CD4-positive, CD25-positive, alpha-beta regulatory T cell (primary cell): ENCODE results near the gene ZCWPW1. TPM values are rescaled to one million over a fixed set of nuclear protein-coding genes. Genes with fewer than 3 reads are reported as not detected.
A peak's percentile ranks its signal among the peaks of the same experiment; 100 is the strongest.

Experiments
- ATAC-seq, 2 donors: fragments of 150-1000 bp; cut with Tn5 transposase; one replicate each; pipeline ENCODE4 v1.10.0; 2021; ENCODE audit warnings: low read depth in 2 of 2, moderate number of reproducible peaks in 2 of 2, moderate library complexity in 1 of 2
- DNase-seq, 3 donors: peaks; one replicate each; pipeline versions ENCODE4 v3.0.0 to v3.0.0-alpha.2; 2012 to 2022; ENCODE audit warnings: mixed read lengths in 1 of 3
- H3K27ac ChIP-seq: one replicate; pipeline ENCODE4 v1.7.0; 2013; ENCODE audit warnings: mild to moderate bottlenecking, low read length; ENCODE audit not compliant: insufficient read depth, poor library complexity, severe bottlenecking
- H3K27me3 ChIP-seq: one replicate; pipeline ENCODE4 v1.7.0; 2013; ENCODE audit warnings: low read length; ENCODE audit not compliant: control insufficient read depth, insufficient read depth
- H3K36me3 ChIP-seq: one replicate; pipeline ENCODE4 v1.7.0; 2013; ENCODE audit warnings: mild to moderate bottlenecking, low read length, moderate library complexity; ENCODE audit not compliant: control insufficient read depth, insufficient read depth
- H3K4me1 ChIP-seq: 2 replicates; pipeline ENCODE4 v1.7.0; 2013; ENCODE audit warnings: mild to moderate bottlenecking, low read length; ENCODE audit not compliant: insufficient read depth, control insufficient read depth, poor library complexity, severe bottlenecking
- H3K4me3 ChIP-seq: one replicate; pipeline ENCODE4 v1.7.0; 2013; ENCODE audit warnings: low read depth, mild to moderate bottlenecking, low read length, moderate library complexity
- H3K9me3 ChIP-seq, 2 experiments: 1 replicate in 1 of 2; 2 replicates in 1 of 2; pipeline ENCODE4 v1.7.0; 2013; ENCODE audit warnings: low read length in 2 of 2, mild to moderate bottlenecking in 1 of 2, moderate library complexity in 1 of 2; ENCODE audit not compliant: control insufficient read depth in 2 of 2
- H3K27ac Mint-ChIP-seq, 3 donors: one replicate each; pipeline ENCODE4 v1.8.0; 2020 to 2022; ENCODE audit warnings: mild to moderate bottlenecking in 3 of 3, mixed read lengths in 3 of 3, moderate library complexity in 2 of 3
- H3K27me3 Mint-ChIP-seq: one replicate; pipeline ENCODE4 v1.8.0; 2022; ENCODE audit warnings: mild to moderate bottlenecking, mixed read lengths
- H3K36me3 Mint-ChIP-seq: one replicate; pipeline ENCODE4 v1.8.0; 2020; ENCODE audit warnings: mixed read lengths
- H3K4me1 Mint-ChIP-seq, 4 donors: one replicate each; pipeline ENCODE4 v1.8.0; 2020 to 2022; ENCODE audit warnings: mixed read lengths in 4 of 4, mild to moderate bottlenecking in 1 of 4
- H3K4me3 Mint-ChIP-seq, 4 donors: one replicate each; pipeline ENCODE4 v1.8.0; 2020 to 2022; ENCODE audit warnings: mild to moderate bottlenecking in 4 of 4, mixed read lengths in 4 of 4, moderate library complexity in 3 of 4
- H3K9me3 Mint-ChIP-seq, 7 donors: one replicate each; pipeline ENCODE4 v1.8.0; 2020 to 2022; ENCODE audit warnings: mixed read lengths in 7 of 7, mild to moderate bottlenecking in 3 of 7, moderate library complexity in 2 of 7
- polyA plus RNA-seq, 4 donors: library from polyadenylated mRNA; unstranded; fragments of 300-500 nt; fragmentation: Illumina TruSeq; gene quantifications; one replicate each; pipeline ENCODE4 v1.2.3, GENCODE V29; 2021
- total RNA-seq: library from RNA; stranded (reverse); gene quantifications from one replicate; pipeline ENCODE4 v1.2.3, GENCODE V29; 2022

ZCWPW1 gene
- total and polyA plus RNA-seq, 5 donors from 2014 or later, result 2.2 to 5.4 (median 4.0) TPM

DNA sequence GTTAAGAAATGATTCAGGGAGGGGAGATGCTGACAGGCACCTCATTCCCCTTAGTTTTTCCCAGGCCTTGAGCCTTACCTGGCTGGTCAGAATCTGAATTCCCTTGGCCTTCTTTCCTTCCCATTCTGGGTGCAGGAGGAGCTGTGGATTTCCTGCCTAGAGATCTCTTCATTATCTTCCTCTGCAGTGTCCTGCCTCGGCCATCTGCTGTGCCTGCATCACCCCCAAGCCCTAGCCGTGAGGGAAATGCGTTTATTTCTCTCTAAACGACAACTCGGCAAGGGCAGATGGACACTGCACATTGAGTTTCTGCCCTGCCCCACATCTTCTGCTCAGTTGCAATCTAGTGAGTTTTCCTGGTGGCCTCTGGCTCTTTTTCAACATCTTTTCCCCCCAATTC is 26.7 kb downstream of the ZCWPW1 start:
- Histone ChIP-seq H3K9me3 (no peaks in the 10 kb centered on the region), H3K36me3 (no peaks in the 10 kb centered on the region), H3K4me3 (no peak overlapping the region), H3K27me3 (peaks cover 2% of the 10 kb centered on the region), H3K4me1 (peaks cover 5% of the 10 kb centered on the region), H3K27ac (no peak overlapping the region)
- DNase-seq (no peak), ATAC-seq (no peak)
- peaks cover 2 to 16% (median 5%) of the 10 kb centered on the region in 4 donors for H3K4me1 Mint-ChIP-seq
- H3K4me3 Mint-ChIP-seq, result no peak overlapping the region
- peaks cover 27% of the 10 kb centered on the region for H3K27me3 Mint-ChIP-seq
- peaks cover 12% of the 10 kb centered on the region for H3K36me3 Mint-ChIP-seq
- no peak overlapping the region for H3K27ac Mint-ChIP-seq
- no peaks in the 10 kb centered on the region for H3K9me3 Mint-ChIP-seq

DNA sequence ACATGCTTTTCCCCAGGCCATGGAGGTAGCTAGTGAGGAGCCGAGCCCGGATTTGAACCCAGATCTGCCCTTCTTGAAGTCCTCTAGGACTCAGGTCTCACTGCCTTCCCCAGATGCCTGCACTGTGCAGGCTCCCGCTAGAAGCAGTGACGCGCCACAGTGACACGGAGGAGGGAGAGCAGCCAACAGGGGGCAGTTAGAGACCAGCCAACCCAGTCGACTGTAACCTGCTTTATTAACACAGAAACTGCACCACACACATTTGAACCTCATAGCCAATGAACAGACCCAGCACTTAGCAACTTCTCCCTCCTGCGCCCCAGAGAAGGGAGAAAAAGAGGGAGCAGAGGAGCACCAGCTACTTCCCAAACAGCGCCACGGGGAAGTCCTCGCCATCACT is 27.8 kb downstream of the ZCWPW1 start:
- Histone ChIP-seq H3K27me3 (no peaks in the 10 kb centered on the region), H3K27ac (no peak overlapping the region), H3K9me3 (no peaks in the 10 kb centered on the region), H3K4me3 (no peak overlapping the region), H3K4me1 (peaks cover 12% of the 10 kb centered on the region), H3K36me3 (no peaks in the 10 kb centered on the region)
- Mint-ChIP-seq H3K27me3 (peaks cover 31% of the 10 kb centered on the region), H3K4me1 (peaks cover 7 to 24% (median 11%) of the 10 kb centered on the region in 4 donors), H3K9me3 (no peaks in the 10 kb centered on the region), H3K27ac (peak overlapping the region in 1 of 3 donors; percentile 18), H3K4me3 (peak overlapping the region in 1 of 4 donors; percentile 51), H3K36me3 (peaks cover 9% of the 10 kb centered on the region)
- ATAC-seq (no peak), DNase-seq (peak in 2 of 3 donors; percentile 18 to 36)

DNA sequence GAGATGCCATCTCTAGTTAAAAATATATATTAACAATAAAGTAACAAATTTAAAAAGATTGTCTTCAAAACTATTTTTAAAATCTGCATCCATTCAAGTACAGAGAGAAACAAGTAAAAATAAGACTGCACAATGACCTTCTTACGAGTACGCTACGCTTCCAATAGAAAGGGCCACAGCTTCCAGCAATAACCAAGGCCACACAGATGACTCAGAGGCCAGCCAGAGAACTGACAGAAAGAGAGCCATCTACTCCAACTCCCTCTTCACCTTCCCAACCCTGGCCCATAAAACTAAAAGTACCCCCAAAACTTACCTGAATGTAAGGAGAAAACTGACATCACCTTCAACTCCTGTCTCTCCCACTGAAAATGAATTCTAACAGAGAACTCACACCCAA is 28.5 kb downstream of the ZCWPW1 start:
- Mint-ChIP-seq H3K27me3 (peaks cover 27% of the 10 kb centered on the region), H3K27ac (peak overlapping the region in 2 of 3 donors; percentile 8 to 18), H3K4me3 (no peak overlapping the region), H3K4me1 (peaks cover 9 to 24% (median 13%) of the 10 kb centered on the region in 4 donors), H3K9me3 (no peaks in the 10 kb centered on the region), H3K36me3 (peaks cover 9% of the 10 kb centered on the region)
- Histone ChIP-seq H3K36me3 (no peaks in the 10 kb centered on the region), H3K4me1 (peaks cover 12% of the 10 kb centered on the region), H3K27me3 (no peaks in the 10 kb centered on the region), H3K9me3 (no peaks in the 10 kb centered on the region), H3K4me3 (no peak overlapping the region), H3K27ac (no peak overlapping the region)
- DNase-seq, result no peak
- no peak for ATAC-seq

DNA sequence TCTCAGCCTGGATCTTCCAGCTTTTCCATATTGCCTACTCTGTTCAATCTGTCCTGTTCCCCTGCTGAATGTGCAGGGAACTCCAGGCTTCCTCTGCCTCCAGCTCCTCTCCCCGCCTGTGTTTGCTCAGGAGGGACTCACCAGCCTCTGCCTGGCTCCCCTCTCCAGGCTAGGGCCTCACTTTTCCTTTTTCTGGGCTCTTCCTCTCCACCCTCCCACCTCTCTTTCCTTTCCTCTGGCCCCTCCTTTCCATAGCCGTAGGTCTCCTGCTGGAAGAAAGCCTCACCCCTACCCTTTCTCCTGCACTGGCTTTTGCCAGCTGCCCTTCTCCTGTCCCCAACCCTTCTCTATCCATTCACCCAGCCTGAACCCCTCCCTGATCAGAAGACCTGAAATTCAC is 30.3 kb downstream of the ZCWPW1 start:
- peaks cover 23% of the 10 kb centered on the region for H3K27me3 Mint-ChIP-seq
- no peak overlapping the region for H3K4me3 Mint-ChIP-seq
- no peak overlapping the region for H3K4me3 ChIP-seq
- no peak for DNase-seq
- no peaks in the 10 kb centered on the region for H3K36me3 ChIP-seq
- peaks cover 9 to 24% (median 13%) of the 10 kb centered on the region in 4 donors for H3K4me1 Mint-ChIP-seq
- no peak for ATAC-seq
- H3K36me3 Mint-ChIP-seq, result peaks cover 4% of the 10 kb centered on the region
- H3K9me3 ChIP-seq, result no peaks in the 10 kb centered on the region
- peaks cover 12% of the 10 kb centered on the region for H3K4me1 ChIP-seq
- no peak overlapping the region for H3K27ac ChIP-seq
- peaks cover 2% of the 10 kb centered on the region for H3K27me3 ChIP-seq
- H3K9me3 Mint-ChIP-seq, result no peaks in the 10 kb centered on the region
- peak overlapping the region in 2 of 3 donors; percentile 73 to 76 for H3K27ac Mint-ChIP-seq

DNA sequence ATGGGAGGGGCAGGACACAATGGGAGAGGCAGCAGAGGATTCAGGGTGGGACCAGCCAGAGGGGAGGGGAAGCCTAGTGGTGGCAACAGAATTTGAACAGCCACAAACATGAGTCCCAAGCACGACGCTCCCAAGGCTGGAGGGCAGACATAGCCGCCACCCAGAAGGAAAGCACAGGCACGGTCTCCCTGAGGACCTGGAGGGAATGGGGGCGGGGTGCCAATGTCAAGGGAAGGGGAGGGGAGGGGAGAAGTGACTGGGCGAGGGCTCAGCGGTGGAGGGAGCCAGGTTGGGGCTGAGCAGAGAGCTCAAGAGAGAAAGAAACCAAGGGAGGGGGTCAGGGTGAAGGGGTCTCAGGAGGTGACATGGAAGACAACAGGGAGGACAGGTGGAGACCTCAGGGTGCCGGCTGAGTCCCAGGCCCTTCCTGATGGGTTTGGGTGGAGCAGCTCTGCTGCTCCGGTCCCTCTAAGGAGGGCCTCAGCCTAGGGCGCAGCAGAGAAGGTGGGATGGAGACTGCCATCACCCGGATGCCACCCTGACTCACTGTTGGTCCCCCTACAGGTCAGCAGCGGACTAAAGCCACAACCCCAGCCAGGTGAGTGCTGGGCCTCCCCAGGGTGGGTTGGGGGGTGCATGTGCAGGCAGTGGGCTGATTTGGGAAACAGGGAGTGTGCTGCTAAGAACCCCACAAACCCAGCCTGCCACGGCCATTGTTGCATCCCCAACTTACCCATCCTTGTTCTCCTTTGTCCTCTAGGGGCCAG is 31.0 kb downstream of the ZCWPW1 start:
- H3K4me1 Mint-ChIP-seq, result peaks cover 9 to 24% (median 13%) of the 10 kb centered on the region in 4 donors
- Histone ChIP-seq H3K36me3 (no peaks in the 10 kb centered on the region), H3K27me3 (peaks cover 2% of the 10 kb centered on the region), H3K27ac (no peak overlapping the region), H3K9me3 (no peaks in the 10 kb centered on the region), H3K4me1 (peaks cover 12% of the 10 kb centered on the region), H3K4me3 (no peak overlapping the region)
- peak overlapping the region in 2 of 4 donors; percentile 77 to 86 for H3K4me3 Mint-ChIP-seq
- DNase-seq (no peak), ATAC-seq (no peak)
- peaks cover 25% of the 10 kb centered on the region for H3K27me3 Mint-ChIP-seq
- H3K9me3 Mint-ChIP-seq, result no peaks in the 10 kb centered on the region
- peak overlapping the region in 2 of 3 donors; percentile 43 to 73 for H3K27ac Mint-ChIP-seq
- peaks cover 4% of the 10 kb centered on the region for H3K36me3 Mint-ChIP-seq

DNA sequence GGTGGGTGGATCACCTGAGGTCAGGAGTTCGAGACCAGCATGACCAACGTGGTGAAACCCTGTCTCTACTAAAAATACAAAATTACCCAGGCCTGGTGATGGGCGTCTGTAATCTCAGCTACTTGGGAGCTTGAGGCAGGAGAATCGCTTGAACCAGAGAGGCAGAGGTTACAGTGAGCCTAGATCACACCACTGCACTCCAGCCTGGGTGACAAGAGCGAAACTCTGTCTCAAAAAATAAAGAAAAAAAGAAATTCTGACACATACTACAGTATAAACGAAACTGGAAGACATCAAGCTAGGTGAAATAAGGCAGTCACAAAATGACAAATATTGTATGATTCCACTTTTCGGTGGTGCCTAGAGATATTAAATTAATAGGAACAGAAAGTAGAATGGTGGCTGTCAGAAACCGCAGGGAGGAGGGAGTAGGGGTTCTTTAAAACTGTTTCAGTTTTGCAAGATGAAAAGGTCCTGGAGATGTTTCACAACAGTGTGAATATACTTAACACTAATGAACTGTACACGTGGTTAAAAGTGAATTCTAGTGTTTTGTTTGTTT is 32.0 kb downstream of the ZCWPW1 start:
- Mint-ChIP-seq H3K4me1 (peaks cover 9 to 24% (median 13%) of the 10 kb centered on the region in 4 donors), H3K36me3 (peaks cover 4% of the 10 kb centered on the region), H3K4me3 (peak overlapping the region; percentile 29 to 86 (median 80)), H3K27ac (peak overlapping the region; percentile 84 to 92 (median 86)), H3K27me3 (peaks cover 21% of the 10 kb centered on the region), H3K9me3 (no peaks in the 10 kb centered on the region)
- peaks cover 2% of the 10 kb centered on the region for H3K27me3 ChIP-seq
- no peaks in the 10 kb centered on the region for H3K9me3 ChIP-seq
- no peak overlapping the region for H3K27ac ChIP-seq
- no peaks in the 10 kb centered on the region for H3K36me3 ChIP-seq
- H3K4me1 ChIP-seq, result peaks cover 12% of the 10 kb centered on the region
- peak in 2 of 3 donors; percentile 58 to 83 for DNase-seq
- H3K4me3 ChIP-seq, result peak overlapping the region; percentile 75
- ATAC-seq, result peak; percentile 83 to 85

DNA sequence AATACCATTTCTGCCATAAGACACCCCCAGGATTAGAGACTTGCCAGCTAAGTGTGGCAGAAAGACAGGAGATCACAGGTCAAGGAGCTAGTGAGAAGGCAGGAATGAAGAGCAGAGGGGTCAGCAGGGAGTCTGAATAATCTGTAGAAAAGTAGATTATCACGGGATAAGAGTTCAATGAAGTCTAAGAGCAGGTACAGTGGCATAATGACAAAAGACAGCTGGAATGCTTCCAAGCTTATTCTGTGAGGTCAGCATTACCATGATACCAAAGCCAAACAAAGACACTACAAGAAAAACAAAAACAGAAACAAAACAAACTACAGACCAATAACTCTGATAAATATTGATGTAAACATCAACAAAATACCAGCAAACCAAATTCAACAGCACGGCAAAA is 34.4 kb downstream of the ZCWPW1 start:
- no peak for ATAC-seq
- no peak overlapping the region for H3K4me3 ChIP-seq
- peaks cover 9 to 24% (median 13%) of the 10 kb centered on the region in 4 donors for H3K4me1 Mint-ChIP-seq
- H3K27ac ChIP-seq, result no peak overlapping the region
- H3K36me3 Mint-ChIP-seq, result peaks cover 7% of the 10 kb centered on the region
- peaks cover 19% of the 10 kb centered on the region for H3K27me3 Mint-ChIP-seq
- H3K36me3 ChIP-seq, result no peaks in the 10 kb centered on the region
- H3K4me1 ChIP-seq, result peaks cover 12% of the 10 kb centered on the region
- H3K9me3 Mint-ChIP-seq, result no peaks in the 10 kb centered on the region
- no peak for DNase-seq
- no peaks in the 10 kb centered on the region for H3K9me3 ChIP-seq
- H3K27me3 ChIP-seq, result peaks cover 2% of the 10 kb centered on the region
- no peak overlapping the region for H3K27ac Mint-ChIP-seq
- no peak overlapping the region for H3K4me3 Mint-ChIP-seq
